Fibroblast of lung (primary cell): Measurements from ENCODE around the gene DNM1. TPM values are rescaled to one million over a fixed set of nuclear protein-coding genes. Genes with fewer than 3 reads are reported as not detected.

Experiments
- DNase-seq, 2 donors: peaks; one replicate each; pipeline versions ENCODE4 v3.0.0 to v3.0.0-alpha.2; 2010; ENCODE audit warnings: low read depth in 2 of 2
- H2AFZ ChIP-seq: 2 replicates; pipeline ENCODE4 v1.5.1; 2012; ENCODE audit warnings: low read length, control low read depth, inconsistent platforms
- H3K27ac ChIP-seq: 2 replicates; pipeline ENCODE4 v1.5.1; 2011; ENCODE audit warnings: low read length, control low read depth; ENCODE audit not compliant: insufficient read depth
- H3K27me3 ChIP-seq: 2 replicates; pipeline ENCODE4 v1.5.1; 2011; ENCODE audit warnings: mild to moderate bottlenecking, low read length; ENCODE audit not compliant: control insufficient read depth, insufficient read depth
- H3K36me3 ChIP-seq: 2 replicates; pipeline ENCODE4 v1.5.1; 2011; ENCODE audit warnings: low read length; ENCODE audit not compliant: control insufficient read depth, insufficient read depth
- H3K4me1 ChIP-seq: 2 replicates; pipeline ENCODE4 v1.5.1; 2011; ENCODE audit warnings: low read length; ENCODE audit not compliant: control insufficient read depth, insufficient read depth; ENCODE audit errors: extremely low read depth
- H3K4me2 ChIP-seq: 2 replicates; pipeline ENCODE4 v1.5.1; 2011; ENCODE audit warnings: low read length, control low read depth; ENCODE audit not compliant: insufficient read depth; ENCODE audit errors: extremely low read depth
- H3K4me3 ChIP-seq, 4 experiments: fragments of 200-600 bp in 1 of 4; sonication (generic) in 1 of 4; replicated peaks in 1 of 4; 2 replicates each; pipeline ENCODE4 v1.5.1; 2011 to 2016; ENCODE audit warnings: low read length in 4 of 4, low read depth in 3 of 4, mild to moderate bottlenecking in 3 of 4, control low read depth in 2 of 4, inconsistent platforms in 1 of 4, mixed read lengths in 1 of 4; ENCODE audit not compliant: insufficient read depth in 1 of 4; ENCODE audit errors: control extremely low read depth in 1 of 4
- H3K79me2 ChIP-seq: 2 replicates; pipeline ENCODE4 v1.5.1; 2012; ENCODE audit warnings: mild to moderate bottlenecking, low read length, inconsistent platforms; ENCODE audit not compliant: control insufficient read depth, insufficient read depth
- H3K9ac ChIP-seq: 2 replicates; pipeline ENCODE4 v1.5.1; 2011; ENCODE audit warnings: mild to moderate bottlenecking, low read length, control low read depth; ENCODE audit not compliant: insufficient read depth
- H3K9me3 ChIP-seq: 2 replicates; pipeline ENCODE4 v1.5.1; 2012; ENCODE audit warnings: low read depth, low read length; ENCODE audit not compliant: control insufficient read depth, insufficient read depth
- H4K20me1 ChIP-seq: 2 replicates; pipeline ENCODE4 v1.5.1; 2011; ENCODE audit warnings: low read length; ENCODE audit not compliant: control insufficient read depth, insufficient read depth; ENCODE audit errors: extremely low read depth
- CTCF ChIP-seq, 2 donors: IDR thresholded peaks in 1 of 2; conservative IDR thresholded peaks in 1 of 2; 1 replicate in 1 of 2; 2 replicates in 1 of 2; pipeline ENCODE4 v1.5.1; 2011 to 2012; ENCODE audit warnings: low read length in 2 of 2, control low read depth in 1 of 2, inconsistent platforms in 1 of 2, low read depth in 1 of 2, mild to moderate bottlenecking in 1 of 2
- EZH2 ChIP-seq: IDR thresholded peaks from 2 replicates; pipeline ENCODE4 v1.5.1; 2012; ENCODE audit warnings: low read length, control low read depth, mild to moderate bottlenecking; ENCODE audit errors: missing control alignments
- polyA plus RNA-seq, 2 donors: library from polyadenylated mRNA; depleted of rRNA in 1 of 2; stranded (reverse) in 1 of 2; unstranded in 1 of 2; fragments of >200 nt; gene quantifications; 2 replicates each; pipeline ENCODE4 v1.2.1, GENCODE V29; 2011 to 2012; ENCODE audit warnings: missing spikeins in 1 of 2
- total RNA-seq: library from RNA; depleted of rRNA; stranded (reverse); fragments of >200 nt; gene quantifications from 2 replicates; pipeline ENCODE4 v1.2.1, GENCODE V29; 2014

DNM1 gene
- total and polyA plus RNA-seq, 2 donors (not counting 1 experiment from before 2014, with no cell fraction given), result 3.7 to 30.4 TPM

- Histone ChIP-seq H3K4me1 (no peaks in the 10 kb centered on the region), H2AFZ (no peak overlapping the region), H3K79me2 (no peaks in the 10 kb centered on the region), H3K4me2 (no peak overlapping the region), H3K36me3 (peaks cover 26% of the 10 kb centered on the region), H3K27me3 (no peaks in the 10 kb centered on the region), H3K9ac (no peak overlapping the region), H3K4me3 (no peak overlapping the region), H3K27ac (no peak overlapping the region), H4K20me1 (no peaks in the 10 kb centered on the region), H3K9me3 (no peaks in the 10 kb centered on the region)
- DNase-seq, result no peak
- no peak for TF ChIP-seq CTCF (conservative IDR thresholded peaks at IDR 0.05 in 1 of 2, IDR thresholded peaks at IDR 0.05 in 1 of 2; ENCODE audit: low read depth in 1 of 2, low read length in 2 of 2)
- TF ChIP-seq EZH2, result no peak
Measured at GRCh38 chr9:128167209-128167608, 36.0 kb upstream of the DNM1 start.

- no peak overlapping the region for H3K9ac ChIP-seq
- H3K27me3 ChIP-seq, result no peaks in the 10 kb centered on the region
- no peak overlapping the region for H3K4me3 ChIP-seq
- peaks cover 25% of the 10 kb centered on the region for H3K36me3 ChIP-seq
- DNase-seq, result no peak
- no peaks in the 10 kb centered on the region for H3K79me2 ChIP-seq
- no peaks in the 10 kb centered on the region for H3K4me1 ChIP-seq
- H2AFZ ChIP-seq, result no peak overlapping the region
- no peaks in the 10 kb centered on the region for H3K9me3 ChIP-seq
- no peaks in the 10 kb centered on the region for H4K20me1 ChIP-seq
- H3K4me2 ChIP-seq, result no peak overlapping the region
- H3K27ac ChIP-seq, result no peak overlapping the region
- TF ChIP-seq CTCF (conservative IDR thresholded peaks at IDR 0.05 in 1 of 2, IDR thresholded peaks at IDR 0.05 in 1 of 2; ENCODE audit: low read depth in 1 of 2, low read length in 2 of 2), result no peak
- no peak for TF ChIP-seq EZH2
Measured at GRCh38 chr9:128168731-128169308, 34.4 kb upstream of the DNM1 start.

- no peak overlapping the region for H3K4me2 ChIP-seq
- no peak overlapping the region for H2AFZ ChIP-seq
- TF ChIP-seq CTCF (conservative IDR thresholded peaks at IDR 0.05 in 1 of 2, IDR thresholded peaks at IDR 0.05 in 1 of 2; ENCODE audit: low read depth in 1 of 2, low read length in 2 of 2), result no peak
- TF ChIP-seq EZH2, result no peak
- no peak for DNase-seq
- H3K27me3 ChIP-seq, result no peaks in the 10 kb centered on the region
- peaks cover 26% of the 10 kb centered on the region for H3K36me3 ChIP-seq
- H3K27ac ChIP-seq, result no peak overlapping the region
- no peaks in the 10 kb centered on the region for H3K79me2 ChIP-seq
- no peaks in the 10 kb centered on the region for H4K20me1 ChIP-seq
- H3K9ac ChIP-seq, result no peak overlapping the region
- H3K9me3 ChIP-seq, result no peaks in the 10 kb centered on the region
- no peaks in the 10 kb centered on the region for H3K4me1 ChIP-seq
- H3K4me3 ChIP-seq, result no peak overlapping the region
Measured at GRCh38 chr9:128169492-128169891, 33.7 kb upstream of the DNM1 start.
